HCEC 1CT (cell line): ENCODE results near the gene ZNF677.
"Not testable (repeated sequence)": the region's sequence is repeated elsewhere in the genome, so short reads cannot be mapped to it uniquely, and the experiment has no call there.

Experiments
- DNase-seq: peaks from one replicate; pipeline ENCODE4 v3.0.0-alpha.2; 2017

ZNF677 gene

GRCh38 chr19:53254411-53255341 lies at the start of gene ZNF677:
Gene ZNF677, minus strand, starts transcription at chr19:53254873. Its CDS starts 3,323 bp downstream, at chr19:53251550.
- DNase-seq = peak; percentile 64

GRCh38 chr19:53301341-53301740 lies 46.7 kb upstream of the ZNF677 start:
- not testable (repeated sequence) for DNase-seq

- DNase-seq = no peak
Measured at GRCh38 chr19:53294786-53295441, 40.2 kb upstream of the ZNF677 start.

- DNase-seq = no peak
Measured at GRCh38 chr19:53290758-53291549, 36.3 kb upstream of the ZNF677 start.

- DNase-seq = no peak
Measured at GRCh38 chr19:53285087-53285486, 30.4 kb upstream of the ZNF677 start.

- DNase-seq = not testable (repeated sequence)
Measured at GRCh38 chr19:53281947-53282346, 27.3 kb upstream of the ZNF677 start.

GRCh38 chr19:53275480-53275879 lies 20.8 kb upstream of the ZNF677 start:
- no peak for DNase-seq

- no peak for DNase-seq
Measured at GRCh38 chr19:53272044-53272443, 17.4 kb upstream of the ZNF677 start.

- DNase-seq = not testable (repeated sequence)
Measured at GRCh38 chr19:53269861-53270260, 15.2 kb upstream of the ZNF677 start.

- DNase-seq = not testable (repeated sequence)
Measured at GRCh38 chr19:53267623-53268022, 12.9 kb upstream of the ZNF677 start, which contains the start of gene VN1R4. Gene VN1R4, minus strand, starts transcription at chr19:53267723. Its CDS starts 58 bp downstream, at chr19:53267665.

- not testable (repeated sequence) for DNase-seq
Measured at GRCh38 chr19:53257715-53258342, 3.2 kb upstream of the ZNF677 start, which contains the start of gene VN1R2. Gene VN1R2, plus strand, starts transcription at chr19:53258292. Its CDS starts 84 bp downstream, at chr19:53258376.

GRCh38 chr19:53246498-53246897 lies 8.2 kb downstream of the ZNF677 start:
- DNase-seq = no peak

- DNase-seq = no peak
Measured at GRCh38 chr19:53237114-53237777, 17.4 kb downstream of the ZNF677 start.

GRCh38 chr19:53224606-53225005 lies 30.1 kb downstream of the ZNF677 start:
- DNase-seq = no peak

GRCh38 chr19:53222716-53223115 lies 32.0 kb downstream of the ZNF677 start:
- DNase-seq = not testable (repeated sequence)

- no peak for DNase-seq
Measured at GRCh38 chr19:53212703-53213320, 41.9 kb downstream of the ZNF677 start.

- not testable (repeated sequence) for DNase-seq
Measured at GRCh38 chr19:53211554-53211953, 43.1 kb downstream of the ZNF677 start.

GRCh38 chr19:53196777-53197396 lies 57.8 kb downstream of the ZNF677 start:
- DNase-seq = peak; percentile 63

- peak; percentile 60 for DNase-seq
Measured at GRCh38 chr19:53195265-53195903, 59.3 kb downstream of the ZNF677 start.

GRCh38 chr19:53193535-53194222 lies 61.0 kb downstream of the ZNF677 start:
- no peak for DNase-seq
